Prostate gland (tissue), 2 donors: Measurements from ENCODE around the gene NHS. TPM values are rescaled to one million over a fixed set of nuclear protein-coding genes. Genes with fewer than 3 reads are reported as not detected.

ENCODE experiments used
- DNase-seq: peaks from one replicate; pipeline ENCODE4 v3.0.0-alpha.2; 2019; ENCODE audit warnings: low spot score
- H3K27ac ChIP-seq, 2 donors: fragments of 200-600 bp; sonication (generic); 2 replicates each; pipeline ENCODE4 v1.5.1; 2017 to 2019
- H3K27me3 ChIP-seq: fragments of 200-600 bp; sonication (generic); replicated peaks from 2 replicates; pipeline ENCODE4 v1.5.1; 2019; ENCODE audit not compliant: insufficient read depth
- H3K36me3 ChIP-seq, 2 donors: fragments of 200-600 bp; sonication (generic); 1 replicate in 1 of 2; 2 replicates in 1 of 2; pipeline versions ENCODE4 v1.5.1 to v1.8.1; 2017 to 2019
- H3K4me1 ChIP-seq: fragments of 200-600 bp; sonication (generic); replicated peaks from 2 replicates; pipeline ENCODE4 v1.5.1; 2019
- H3K4me3 ChIP-seq, 2 donors: fragments of 200-600 bp; sonication (generic); 2 replicates each; pipeline ENCODE4 v1.5.1; 2017 to 2019
- H3K9me3 ChIP-seq: fragments of 200-600 bp; sonication (generic); 2 replicates; pipeline ENCODE4 v1.5.1; 2017
- POLR2A ChIP-seq: fragments of 450-650 bp; IDR thresholded peaks from one replicate; pipeline ENCODE4 v1.6.1; 2016; ENCODE audit warnings: antibody characterized with exemption, mild to moderate bottlenecking
- POLR2AphosphoS5 ChIP-seq: sonication (generic); formaldehyde crosslinking; IDR thresholded peaks from one replicate; pipeline ENCODE4 v1.6.1; 2017; ENCODE audit warnings: antibody characterized with exemption
- WGBS: methylation state at CpG from one replicate; pipeline ENCODE4 v1.1.5; 2018; 5-methylcytosine and 5-hydroxymethylcytosine counted together
- intact Hi-C: fragments of 100-400 bp; cut with DNase I; formaldehyde crosslinking; loops from one replicate; pipeline ENCODE4 v1.14.2; 2022
- total RNA-seq, 2 donors: library from RNA; depleted of rRNA; stranded (reverse); fragments of >200 nt; gene quantifications; one replicate each; pipeline ENCODE4 v1.1.0, GENCODE V29; 2016
- TF ChIP-seq, protein P1 (sequence below), 4 experiments: fragments of 200-600 bp in 2 of 4; fragments of 450-650 bp in 2 of 4; sonication (generic) in 2 of 4; IDR thresholded peaks; 1 replicate in 3 of 4; 2 replicates in 1 of 4; pipeline ENCODE4 v1.5.1; 2016 to 2019; ENCODE audit warnings: antibody characterized with exemption in 4 of 4, mild to moderate bottlenecking in 2 of 4, moderate library complexity in 2 of 4

NHS gene
- total RNA-seq, 2 donors from 2014 or later: 4.8 to 17.7 TPM

GRCh38 chrX:17409566-17410290 is 34.7 kb downstream of the NHS start:
- TF ChIP-seq, protein P1, sequence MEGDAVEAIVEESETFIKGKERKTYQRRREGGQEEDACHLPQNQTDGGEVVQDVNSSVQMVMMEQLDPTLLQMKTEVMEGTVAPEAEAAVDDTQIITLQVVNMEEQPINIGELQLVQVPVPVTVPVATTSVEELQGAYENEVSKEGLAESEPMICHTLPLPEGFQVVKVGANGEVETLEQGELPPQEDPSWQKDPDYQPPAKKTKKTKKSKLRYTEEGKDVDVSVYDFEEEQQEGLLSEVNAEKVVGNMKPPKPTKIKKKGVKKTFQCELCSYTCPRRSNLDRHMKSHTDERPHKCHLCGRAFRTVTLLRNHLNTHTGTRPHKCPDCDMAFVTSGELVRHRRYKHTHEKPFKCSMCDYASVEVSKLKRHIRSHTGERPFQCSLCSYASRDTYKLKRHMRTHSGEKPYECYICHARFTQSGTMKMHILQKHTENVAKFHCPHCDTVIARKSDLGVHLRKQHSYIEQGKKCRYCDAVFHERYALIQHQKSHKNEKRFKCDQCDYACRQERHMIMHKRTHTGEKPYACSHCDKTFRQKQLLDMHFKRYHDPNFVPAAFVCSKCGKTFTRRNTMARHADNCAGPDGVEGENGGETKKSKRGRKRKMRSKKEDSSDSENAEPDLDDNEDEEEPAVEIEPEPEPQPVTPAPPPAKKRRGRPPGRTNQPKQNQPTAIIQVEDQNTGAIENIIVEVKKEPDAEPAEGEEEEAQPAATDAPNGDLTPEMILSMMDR (IDR thresholded peaks at IDR 0.05): no peak
- no peak for TF ChIP-seq POLR2A
- no peak for TF ChIP-seq POLR2AphosphoS5
- intact Hi-C loops: no loop called here

DNA sequence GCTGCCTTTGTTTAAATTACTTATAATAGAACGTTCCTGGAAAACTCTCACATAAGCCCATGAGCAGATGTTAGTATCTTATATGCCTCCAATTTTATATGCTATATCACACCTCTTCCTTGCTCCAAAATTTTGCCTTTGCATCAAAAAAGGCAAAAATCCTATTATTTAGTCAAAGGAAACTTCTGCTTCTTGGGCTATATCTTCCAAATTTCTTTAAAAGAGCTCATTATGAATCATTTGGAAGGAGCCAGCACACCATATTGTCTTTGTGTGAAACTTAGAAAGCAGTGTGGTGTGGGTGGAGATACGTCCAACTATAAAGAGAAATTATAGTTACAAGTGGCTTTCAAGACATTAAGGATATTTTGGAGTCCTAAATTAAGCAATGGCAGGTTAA is 35.7 kb downstream of the NHS start:
- Histone ChIP-seq H3K4me1 (no peaks in the 10 kb centered on the region), H3K9me3 (no peaks in the 10 kb centered on the region), H3K4me3 (no peak overlapping the region), H3K27ac (no peak overlapping the region), H3K36me3 (no peaks in the 10 kb centered on the region), H3K27me3 (no peaks in the 10 kb centered on the region)
- WGBS: 83% methylated on average over 2 of the region's 2 CpGs
- intact Hi-C loops: no loop called here
- DNase-seq: no peak
- no peak for TF ChIP-seq POLR2AphosphoS5
- TF ChIP-seq POLR2A: no peak
- TF ChIP-seq, protein P1 (IDR thresholded peaks at IDR 0.05): no peak

More at GRCh38 chrX:17409566-17410290, 34.7 kb downstream of the NHS start:
- Histone ChIP-seq H3K36me3 (no peaks in the 10 kb centered on the region), H3K27ac (no peak overlapping the region), H3K4me1 (no peaks in the 10 kb centered on the region), H3K27me3 (no peaks in the 10 kb centered on the region), H3K9me3 (no peaks in the 10 kb centered on the region), H3K4me3 (no peak overlapping the region)
- DNase-seq: no peak
- 76% methylated on average over 3 of the region's 3 CpGs for WGBS

GRCh38 chrX:17411205-17411604 is 36.2 kb downstream of the NHS start:
- DNase-seq: no peak
- TF ChIP-seq POLR2A (no peak), POLR2AphosphoS5 (no peak)
- TF ChIP-seq, protein P1 (IDR thresholded peaks at IDR 0.05): no peak
- Histone ChIP-seq H3K9me3 (no peaks in the 10 kb centered on the region), H3K36me3 (no peaks in the 10 kb centered on the region), H3K27ac (no peak overlapping the region), H3K4me1 (no peaks in the 10 kb centered on the region), H3K4me3 (no peak overlapping the region), H3K27me3 (no peaks in the 10 kb centered on the region)
- WGBS: 97% methylated on average over 4 of the region's 4 CpGs
- intact Hi-C loops: no loop called here

DNA sequence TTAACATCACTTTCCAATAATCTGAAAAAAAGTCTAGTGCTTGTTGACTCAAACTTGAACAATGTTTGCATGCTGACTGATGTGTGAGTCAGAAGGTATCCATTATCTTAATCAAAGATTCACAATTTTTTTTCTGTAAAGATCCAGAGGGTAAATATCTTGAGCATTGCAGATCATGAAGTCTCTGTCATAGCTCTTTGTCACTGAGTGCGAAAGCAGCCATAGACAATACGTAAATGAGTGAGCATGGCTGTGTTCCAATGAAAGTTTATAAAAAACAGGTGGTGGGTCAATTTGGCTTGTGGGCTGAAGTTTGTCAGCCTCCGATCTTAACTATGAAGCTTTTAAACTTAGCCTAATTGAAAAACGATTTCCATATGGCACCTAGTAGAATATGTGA is 37.7 kb downstream of the NHS start:
- Histone ChIP-seq H3K27me3 (no peaks in the 10 kb centered on the region), H3K4me1 (no peaks in the 10 kb centered on the region), H3K36me3 (no peaks in the 10 kb centered on the region), H3K27ac (no peak overlapping the region), H3K4me3 (no peak overlapping the region), H3K9me3 (no peaks in the 10 kb centered on the region)
- DNase-seq: no peak
- intact Hi-C loops: no loop called here
- no peak for TF ChIP-seq POLR2A
- no peak for TF ChIP-seq POLR2AphosphoS5
- TF ChIP-seq, protein P1 (IDR thresholded peaks at IDR 0.05): no peak
- WGBS: 55% methylated on average over 4 of the region's 4 CpGs

- Histone ChIP-seq H3K27me3 (no peaks in the 10 kb centered on the region), H3K4me1 (no peaks in the 10 kb centered on the region), H3K27ac (no peak overlapping the region), H3K4me3 (no peak overlapping the region), H3K9me3 (no peaks in the 10 kb centered on the region), H3K36me3 (no peaks in the 10 kb centered on the region)
- TF ChIP-seq, protein P1 (IDR thresholded peaks at IDR 0.05): no peak
- TF ChIP-seq POLR2A: no peak
- TF ChIP-seq POLR2AphosphoS5: no peak
- 37% methylated on average over 4 of the region's 4 CpGs for WGBS
- intact Hi-C loops: no loop called here
- DNase-seq: no peak
Observed at GRCh38 chrX:17413228-17413627, 38.2 kb downstream of the NHS start.
